Activated T-helper 1 cell treated with anti-CD3 and anti-CD28 coated beads, Interleukin-12 subunit alpha, Interleukin-12 subunit beta, Interleukin-2, Interleukin-4 antibody, amounts not matched to agents 30 ng/mL and 10 ng/mL and 1 ng/mL, durations not matched to agents 14 hours and 24 hours and 36 hours (primary cell): Measurements from ENCODE around the gene SH3GLB1. TPM values are rescaled to one million over a fixed set of nuclear protein-coding genes. Genes with fewer than 3 reads are reported as not detected.
"Not testable (repeated sequence)": the region's sequence is repeated elsewhere in the genome, so short reads cannot be mapped to it uniquely, and the experiment has no call there.

Experiments
- DNase-seq: peaks from one replicate; pipeline ENCODE4 v3.0.0; 2021; ENCODE audit warnings: low spot score
- H3K27ac Mint-ChIP-seq: one replicate; pipeline ENCODE4 v1.8.0; 2021; ENCODE audit warnings: mild to moderate bottlenecking, mixed read lengths
- H3K27me3 Mint-ChIP-seq: one replicate; pipeline ENCODE4 v1.8.0; 2022; ENCODE audit warnings: mild to moderate bottlenecking, moderate library complexity, mixed read lengths; ENCODE audit not compliant: insufficient read depth
- H3K36me3 Mint-ChIP-seq: one replicate; pipeline ENCODE4 v1.8.0; 2021; ENCODE audit warnings: low read depth, mixed read lengths
- H3K4me1 Mint-ChIP-seq: one replicate; pipeline ENCODE4 v1.8.0; 2021; ENCODE audit warnings: low read depth, mixed read lengths
- H3K4me3 Mint-ChIP-seq: one replicate; pipeline ENCODE4 v1.8.0; 2021; ENCODE audit warnings: mild to moderate bottlenecking, moderate library complexity, mixed read lengths
- H3K9me3 Mint-ChIP-seq: one replicate; pipeline ENCODE4 v1.8.0; 2021; ENCODE audit warnings: mixed read lengths
- intact Hi-C: fragments of 100-400 bp; cut with micrococcal nuclease; formaldehyde crosslinking; loops from one replicate; pipeline ENCODE4 v1.15.1; 2024
- total RNA-seq: library from RNA; stranded (reverse); gene quantifications from 2 replicates; pipeline ENCODE4 v1.2.3, GENCODE V29; 2022

SH3GLB1 gene
- total RNA-seq = 63.4 and 66.8 TPM in 2 replicates

DNA sequence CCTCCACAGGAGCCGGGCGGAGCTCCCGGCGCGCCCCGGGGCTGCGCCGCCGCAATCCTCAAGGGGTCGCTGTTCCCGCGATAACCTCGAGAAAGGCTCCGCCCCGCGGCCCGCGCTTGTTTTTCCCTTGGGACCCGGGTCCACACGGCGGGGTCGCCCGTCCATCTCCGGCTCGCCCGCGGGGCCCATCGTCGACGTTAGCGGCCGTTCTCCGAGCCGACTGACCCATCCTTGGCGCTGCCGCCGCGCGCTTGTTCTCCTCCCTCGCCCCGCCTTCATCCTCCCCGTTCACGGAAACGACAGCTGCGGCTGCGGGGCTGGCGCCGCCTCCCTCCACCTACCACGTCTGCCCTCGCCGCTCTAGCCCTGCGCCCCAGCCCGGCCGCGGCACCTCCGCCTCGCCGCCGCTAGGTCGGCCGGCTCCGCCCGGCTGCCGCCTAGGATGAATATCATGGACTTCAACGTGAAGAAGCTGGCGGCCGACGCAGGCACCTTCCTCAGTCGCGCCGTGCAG lies at the start of gene SH3GLB1:
Gene SH3GLB1 (plus strand): TSS at position 119 of the 514 bp plus-strand sequence. CDS start 324 bp downstream, at position 443.
- no peaks in the 10 kb centered on the region for H3K9me3 Mint-ChIP-seq
- intact Hi-C loops = loop anchor here (1.0 to 10.0 kb wide), 11 partner anchors 36 to 1978 kb away; partner anchors contain the start of genes HS2ST1, LMO4, ODF2L and PKN2
- peak within 1 kb of the TSS; percentile 97 for H3K27ac Mint-ChIP-seq
- peaks cover 15% of the 10 kb centered on the region for H3K36me3 Mint-ChIP-seq
- H3K4me3 Mint-ChIP-seq = peak within 1 kb of the TSS; percentile 100
- peaks cover 47% of the 10 kb centered on the region for H3K4me1 Mint-ChIP-seq
- DNase-seq = peak; percentile 87
- H3K27me3 Mint-ChIP-seq = no peaks in the 10 kb centered on the region

DNA sequence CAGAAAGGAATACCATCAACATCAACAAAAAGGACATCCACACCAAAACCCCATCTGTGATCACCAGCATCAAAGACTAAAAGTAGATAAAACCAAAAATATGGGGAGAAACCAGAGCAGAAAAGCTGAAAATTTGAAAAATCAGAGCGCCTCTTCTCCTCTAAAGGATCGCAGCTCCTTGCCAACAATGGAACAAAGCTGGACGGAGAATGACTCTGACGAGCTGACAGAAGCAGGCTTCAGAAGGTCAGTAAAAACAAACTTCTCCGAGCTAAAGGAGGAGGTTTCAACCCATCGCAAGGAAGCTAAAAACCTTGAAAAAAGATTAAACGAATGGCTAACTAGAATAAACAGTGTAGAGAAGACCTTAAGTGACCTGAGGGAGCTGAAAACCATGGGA lies 46.0 kb upstream of the SH3GLB1 start:
- not testable (repeated sequence) for H3K4me3 Mint-ChIP-seq

DNA sequence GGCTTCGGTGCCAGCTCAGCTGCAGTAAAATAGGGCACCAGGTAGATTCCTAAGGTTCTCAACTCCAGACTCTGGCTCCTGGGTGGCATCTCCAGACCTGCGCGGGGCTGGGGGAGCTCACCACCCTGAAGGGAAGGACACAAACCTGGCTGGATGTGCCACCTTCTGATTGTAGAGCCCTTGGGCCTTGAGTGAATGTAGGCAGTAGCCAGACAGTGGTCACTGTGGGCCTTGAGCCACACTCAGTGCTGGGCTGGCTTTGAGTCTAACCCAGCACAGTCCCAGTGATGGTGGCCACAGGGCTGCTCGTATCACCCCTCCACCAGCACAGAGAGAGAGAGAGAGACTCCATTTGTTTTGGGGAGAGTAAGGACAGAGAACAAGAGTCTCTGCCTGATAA lies 38.0 kb upstream of the SH3GLB1 start:
- Mint-ChIP-seq H3K4me1 (no peaks in the 10 kb centered on the region), H3K36me3 (no peaks in the 10 kb centered on the region), H3K27me3 (no peaks in the 10 kb centered on the region), H3K9me3 (peaks cover 7% of the 10 kb centered on the region), H3K27ac (no peak overlapping the region), H3K4me3 (no peak overlapping the region)
- intact Hi-C loops = no loop called here
- DNase-seq = no peak

More for the DNA sequence above, 46.0 kb upstream of the SH3GLB1 start:
- intact Hi-C loops, H3K4me1 Mint-ChIP-seq, H3K36me3 Mint-ChIP-seq, H3K27me3 Mint-ChIP-seq, H3K27ac Mint-ChIP-seq, DNase-seq, H3K9me3 Mint-ChIP-seq: not testable (repeated sequence)

DNA sequence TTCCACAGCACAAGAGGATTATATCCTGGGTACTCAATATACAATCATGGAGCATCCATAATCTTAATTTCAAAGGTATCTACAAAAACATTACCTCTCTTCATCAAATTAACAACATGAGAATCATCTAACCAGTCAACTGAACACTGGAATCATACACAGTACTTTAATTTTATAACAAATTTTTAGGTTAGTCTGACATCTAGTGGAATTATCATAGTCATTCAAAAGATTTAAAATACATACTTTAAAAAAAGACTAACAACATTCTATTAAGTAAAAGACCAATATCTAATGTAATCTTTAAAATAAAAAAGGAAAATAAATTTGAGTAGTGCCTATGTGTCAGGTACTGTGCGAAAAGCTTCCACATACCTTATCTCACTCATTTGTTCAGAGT lies 16.8 kb upstream of the SH3GLB1 start:
- no peaks in the 10 kb centered on the region for H3K4me1 Mint-ChIP-seq
- no peaks in the 10 kb centered on the region for H3K36me3 Mint-ChIP-seq
- H3K27ac Mint-ChIP-seq = no peak overlapping the region
- no peaks in the 10 kb centered on the region for H3K9me3 Mint-ChIP-seq
- no peak overlapping the region for H3K4me3 Mint-ChIP-seq
- intact Hi-C loops = loop anchor here (5.0 kb wide), 1 partner anchor 305 kb away; no protein-coding TSS in a partner anchor
- peaks cover 6% of the 10 kb centered on the region for H3K27me3 Mint-ChIP-seq
- DNase-seq = no peak

DNA sequence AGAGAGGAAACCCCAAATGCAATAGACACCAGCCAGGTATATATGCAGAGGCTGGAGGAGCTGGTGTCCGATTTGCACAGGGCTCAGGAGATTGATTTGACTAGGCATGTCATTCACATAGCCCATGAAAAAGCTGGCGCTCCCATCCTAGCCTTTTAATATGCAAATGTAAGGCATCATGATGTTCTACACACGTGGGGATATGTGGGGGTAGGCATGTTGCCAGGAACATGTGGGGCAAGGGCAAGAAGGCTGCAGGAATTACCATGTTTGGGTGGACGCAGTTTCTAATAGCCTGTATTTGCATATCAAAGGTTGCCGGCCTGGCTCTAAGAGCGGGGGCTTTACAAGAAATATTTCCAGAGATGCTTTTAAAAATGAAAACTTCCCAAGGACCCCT lies 11.7 kb upstream of the SH3GLB1 start:
- Mint-ChIP-seq H3K27me3 (peaks cover 20% of the 10 kb centered on the region), H3K36me3 (no peaks in the 10 kb centered on the region), H3K9me3 (no peaks in the 10 kb centered on the region), H3K4me1 (no peaks in the 10 kb centered on the region), H3K4me3 (no peak overlapping the region), H3K27ac (no peak overlapping the region)
- intact Hi-C loops = no loop called here
- no peak for DNase-seq

DNA sequence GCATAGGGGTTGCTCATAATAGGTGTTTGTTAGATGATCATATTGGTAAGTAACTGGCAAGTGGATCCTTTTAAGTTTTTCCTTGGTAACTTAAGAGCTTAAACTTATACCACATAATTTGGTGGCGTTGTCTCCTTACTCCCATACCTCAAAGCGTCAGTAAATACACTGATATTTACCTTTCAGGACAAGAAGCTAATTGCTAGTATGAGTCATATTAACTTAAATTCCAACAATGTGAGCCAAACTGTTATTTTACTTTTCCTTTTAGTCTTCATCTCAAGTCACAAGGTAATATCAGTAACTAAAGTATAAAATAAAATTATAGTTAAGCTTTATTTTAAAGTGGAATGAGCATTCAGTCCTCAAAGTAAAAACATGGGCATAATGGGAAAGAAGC lies 9.0 kb upstream of the SH3GLB1 start:
- Mint-ChIP-seq H3K4me1 (no peaks in the 10 kb centered on the region), H3K36me3 (no peaks in the 10 kb centered on the region), H3K27ac (no peak overlapping the region), H3K27me3 (peaks cover 23% of the 10 kb centered on the region), H3K9me3 (no peaks in the 10 kb centered on the region), H3K4me3 (no peak overlapping the region)
- DNase-seq = no peak
- intact Hi-C loops = no loop called here

DNA sequence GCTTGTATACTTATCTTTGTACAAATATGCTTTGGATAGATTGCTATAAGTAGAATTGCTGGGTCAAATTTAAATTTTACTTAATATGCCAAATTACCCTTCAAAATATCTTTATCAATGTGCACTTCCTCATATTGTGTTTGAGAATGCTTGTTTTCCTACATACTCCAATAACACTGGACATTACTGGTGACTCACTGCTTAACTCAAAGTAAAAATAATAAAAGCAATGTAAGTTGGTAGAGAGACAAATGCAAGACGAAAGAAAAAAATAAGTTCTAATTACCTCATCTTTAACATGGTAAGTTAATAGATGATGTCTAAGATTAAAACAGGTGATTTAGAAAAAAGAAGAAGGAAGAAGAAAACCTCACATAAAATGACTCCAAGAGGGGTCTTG lies 7.9 kb upstream of the SH3GLB1 start:
- Mint-ChIP-seq H3K36me3 (no peaks in the 10 kb centered on the region), H3K27ac (no peak overlapping the region), H3K4me3 (no peak overlapping the region), H3K4me1 (no peaks in the 10 kb centered on the region), H3K27me3 (peaks cover 23% of the 10 kb centered on the region), H3K9me3 (no peaks in the 10 kb centered on the region)
- intact Hi-C loops = no loop called here
- DNase-seq = no peak

DNA sequence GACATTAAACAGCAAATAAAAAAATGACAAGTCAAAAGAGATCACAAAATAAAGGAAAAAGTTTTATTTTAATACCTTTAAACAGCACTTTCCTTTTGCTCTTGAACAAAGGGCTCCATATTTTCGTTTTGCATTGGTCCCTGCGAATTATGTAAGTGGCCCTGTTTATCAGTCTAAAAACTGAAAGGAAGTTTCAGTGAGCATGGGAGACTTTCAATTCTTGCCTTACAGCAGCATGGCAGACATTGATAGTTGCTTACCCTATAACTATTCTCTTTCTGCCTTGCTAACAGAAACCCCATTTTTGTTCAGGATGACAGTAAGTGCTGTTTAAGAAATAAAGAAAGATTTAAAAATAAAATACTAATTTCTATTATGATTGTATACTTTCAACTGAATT lies 5.2 kb upstream of the SH3GLB1 start:
- Mint-ChIP-seq H3K9me3 (no peaks in the 10 kb centered on the region), H3K27me3 (peaks cover 14% of the 10 kb centered on the region), H3K4me3 (no peak overlapping the region), H3K27ac (no peak overlapping the region), H3K36me3 (peaks cover 2% of the 10 kb centered on the region), H3K4me1 (peaks cover 18% of the 10 kb centered on the region)
- intact Hi-C loops = no loop called here
- DNase-seq = no peak

DNA sequence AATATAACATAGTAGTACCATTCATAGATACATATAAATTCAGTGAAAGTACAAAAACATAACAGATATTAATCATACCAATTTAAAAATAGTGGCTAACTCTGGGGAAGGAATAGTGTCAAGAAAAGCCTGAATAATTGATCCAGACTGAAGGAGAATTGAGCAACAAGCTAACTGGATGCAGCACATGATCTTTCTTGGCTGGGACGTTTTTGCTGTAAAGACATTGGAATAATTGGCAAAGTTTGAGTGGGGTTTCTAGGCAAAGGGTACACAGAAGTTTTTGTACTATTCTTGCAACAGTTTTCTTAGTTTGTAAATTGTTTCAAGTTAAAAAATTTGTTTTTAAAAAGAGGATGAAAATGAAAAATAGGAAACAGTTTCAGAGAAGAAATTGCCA lies 2.6 kb upstream of the SH3GLB1 start:
- no peaks in the 10 kb centered on the region for H3K9me3 Mint-ChIP-seq
- H3K4me1 Mint-ChIP-seq = peaks cover 28% of the 10 kb centered on the region
- no peak overlapping the region for H3K27ac Mint-ChIP-seq
- DNase-seq = no peak
- no peak overlapping the region for H3K4me3 Mint-ChIP-seq
- intact Hi-C loops = loop anchor here (5.0 to 10.0 kb wide), 2 partner anchors 997 to 1981 kb away; partner anchors contain the start of genes PKN2 and ZNHIT6
- peaks cover 5% of the 10 kb centered on the region for H3K27me3 Mint-ChIP-seq
- H3K36me3 Mint-ChIP-seq = peaks cover 9% of the 10 kb centered on the region

DNA sequence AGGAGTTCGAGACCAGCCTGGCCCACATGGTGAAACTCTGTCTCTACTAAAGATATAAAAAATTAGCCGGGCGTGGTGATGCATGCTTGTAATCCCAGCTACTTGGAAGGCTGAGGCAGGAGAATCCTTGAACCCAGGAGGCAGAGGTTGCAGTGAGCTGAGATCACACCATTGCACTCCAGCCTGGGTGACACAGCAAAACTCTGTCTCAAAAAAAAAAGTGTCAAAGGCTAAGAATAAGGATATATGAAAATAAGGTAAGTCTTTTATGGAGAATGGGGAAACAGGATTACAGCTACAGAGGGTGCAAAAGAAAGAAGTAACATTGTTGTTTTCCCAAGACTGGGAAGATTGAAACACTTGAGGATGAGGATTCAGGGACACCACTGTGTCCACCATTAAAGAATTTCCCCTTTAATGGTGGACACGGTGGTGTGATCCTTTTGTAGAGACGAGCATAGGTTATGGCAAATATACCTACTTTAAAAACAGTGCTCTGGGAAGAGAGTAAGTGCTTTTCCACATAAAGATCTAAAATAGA lies 1.4 kb upstream of the SH3GLB1 start:
- H3K9me3 Mint-ChIP-seq, H3K27me3 Mint-ChIP-seq: not testable (repeated sequence)
- peak overlapping the region; percentile 96 for H3K27ac Mint-ChIP-seq

DNA sequence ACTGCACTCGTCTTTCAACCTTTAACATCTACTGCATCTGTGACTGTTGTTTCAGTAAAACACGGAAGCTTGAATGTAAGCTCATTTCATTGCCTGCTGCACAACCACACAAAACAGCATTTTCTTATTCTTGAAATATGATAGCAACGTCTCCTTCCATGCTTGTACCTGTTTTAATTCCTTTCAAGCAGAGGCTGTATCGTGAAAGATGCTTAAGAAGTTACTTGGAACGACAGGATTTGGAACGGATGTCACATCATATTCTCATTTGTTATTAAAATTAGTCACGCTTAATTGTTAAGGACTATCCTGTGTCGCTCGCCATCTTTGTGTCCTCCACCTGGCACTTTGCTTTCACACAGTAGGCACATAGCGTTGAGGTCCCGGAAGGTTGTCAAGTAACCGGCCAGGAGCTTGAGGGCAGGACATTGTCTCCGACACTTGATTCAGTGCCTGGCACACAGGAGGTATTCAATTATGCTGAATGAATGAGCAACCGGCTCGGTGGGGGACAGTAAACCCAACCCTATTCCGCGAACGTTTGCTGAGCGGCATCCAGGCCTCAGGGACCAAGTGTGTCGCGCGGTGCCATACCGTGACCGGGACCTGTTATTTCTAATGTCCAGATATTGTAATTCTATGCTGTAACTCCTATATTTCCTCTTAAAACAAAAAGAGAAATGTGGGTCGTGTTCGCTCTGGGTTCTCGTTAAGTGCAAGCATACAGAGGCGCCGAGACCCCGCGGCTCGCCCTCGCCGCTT lies 499 bp upstream of the SH3GLB1 start:
- intact Hi-C loops = loop anchor here (1.0 to 10.0 kb wide), 11 partner anchors 36 to 1978 kb away; partner anchors contain the start of genes HS2ST1, LMO4, ODF2L and PKN2
- H3K27me3 Mint-ChIP-seq = no peaks in the 10 kb centered on the region
- peaks cover 41% of the 10 kb centered on the region for H3K4me1 Mint-ChIP-seq
- peak overlapping the region; percentile 96 for H3K27ac Mint-ChIP-seq
- no peak for DNase-seq
- H3K9me3 Mint-ChIP-seq = no peaks in the 10 kb centered on the region
- H3K4me3 Mint-ChIP-seq = peak overlapping the region; percentile 90
- H3K36me3 Mint-ChIP-seq = peaks cover 15% of the 10 kb centered on the region

More for the DNA sequence above, 1.4 kb upstream of the SH3GLB1 start:
- intact Hi-C loops = loop anchor here (5.0 to 10.0 kb wide), 2 partner anchors 998 to 1979 kb away; partner anchors contain the start of genes PKN2 and ZNHIT6
- peaks cover 40% of the 10 kb centered on the region for H3K4me1 Mint-ChIP-seq
- peak overlapping the region; percentile 90 for H3K4me3 Mint-ChIP-seq
- peaks cover 15% of the 10 kb centered on the region for H3K36me3 Mint-ChIP-seq
- not testable (repeated sequence) for DNase-seq

DNA sequence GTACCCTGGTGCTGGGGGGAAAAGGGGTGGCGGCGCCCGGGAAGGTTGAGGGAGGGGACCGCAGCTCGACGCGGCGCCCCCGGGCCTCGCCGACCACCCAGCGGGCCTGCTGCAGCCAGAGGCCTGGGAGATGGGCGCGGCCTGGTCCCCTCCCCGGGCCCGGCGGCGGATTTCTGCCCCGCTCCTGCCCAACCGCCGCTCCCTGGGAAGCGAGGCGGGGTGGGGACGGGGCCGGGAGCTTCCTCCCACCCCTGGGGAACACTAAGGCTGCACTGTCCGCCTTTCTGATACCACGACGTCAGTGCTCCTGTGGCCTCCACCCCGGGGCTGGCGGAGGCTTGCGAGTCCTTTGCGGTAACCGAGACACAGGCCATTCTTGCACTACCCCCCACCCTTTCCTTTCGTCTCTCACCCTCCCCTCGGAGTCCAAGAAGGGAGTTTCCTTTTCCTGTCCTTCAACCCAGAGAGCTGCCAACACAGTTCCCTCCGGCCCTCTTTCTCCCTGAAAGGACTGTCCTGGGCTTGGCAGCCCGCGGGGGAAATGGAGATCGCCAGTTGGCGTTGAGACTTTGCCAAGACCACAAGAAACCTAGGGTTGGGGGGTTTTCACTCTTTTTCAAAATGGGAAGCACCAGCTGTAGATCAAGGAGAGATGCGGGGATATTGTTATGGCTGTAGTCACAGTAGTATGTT lies 742 bp downstream of the SH3GLB1 start:
- peak overlapping the region; percentile 97 for H3K27ac Mint-ChIP-seq
- H3K9me3 Mint-ChIP-seq = no peaks in the 10 kb centered on the region
- H3K4me3 Mint-ChIP-seq = peak overlapping the region; percentile 100
- intact Hi-C loops = loop anchor here (1.0 to 10.0 kb wide), 11 partner anchors 35 to 1977 kb away; partner anchors contain the start of genes HS2ST1, LMO4, ODF2L and PKN2
- H3K4me1 Mint-ChIP-seq = peaks cover 50% of the 10 kb centered on the region
- no peaks in the 10 kb centered on the region for H3K27me3 Mint-ChIP-seq
- DNase-seq = peak; percentile 30
- H3K36me3 Mint-ChIP-seq = peaks cover 15% of the 10 kb centered on the region
